ENCODE measurements around the gene OR10W1.

OR10W1 gene, protein sequence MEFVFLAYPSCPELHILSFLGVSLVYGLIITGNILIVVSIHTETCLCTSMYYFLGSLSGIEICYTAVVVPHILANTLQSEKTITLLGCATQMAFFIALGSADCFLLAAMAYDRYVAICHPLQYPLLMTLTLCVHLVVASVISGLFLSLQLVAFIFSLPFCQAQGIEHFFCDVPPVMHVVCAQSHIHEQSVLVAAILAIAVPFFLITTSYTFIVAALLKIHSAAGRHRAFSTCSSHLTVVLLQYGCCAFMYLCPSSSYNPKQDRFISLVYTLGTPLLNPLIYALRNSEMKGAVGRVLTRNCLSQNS

GRCh38 chr11:58268142-58268541 is at the start of gene OR10W1:
TSS of gene OR10W1 (minus strand) at chr11:58268260. CDS start at chr11:58267858, 402 bp downstream.
- no peaks in the 10 kb centered on the region for H3K4me1 Mint-ChIP-seq
- no peak for ATAC-seq

DNA sequence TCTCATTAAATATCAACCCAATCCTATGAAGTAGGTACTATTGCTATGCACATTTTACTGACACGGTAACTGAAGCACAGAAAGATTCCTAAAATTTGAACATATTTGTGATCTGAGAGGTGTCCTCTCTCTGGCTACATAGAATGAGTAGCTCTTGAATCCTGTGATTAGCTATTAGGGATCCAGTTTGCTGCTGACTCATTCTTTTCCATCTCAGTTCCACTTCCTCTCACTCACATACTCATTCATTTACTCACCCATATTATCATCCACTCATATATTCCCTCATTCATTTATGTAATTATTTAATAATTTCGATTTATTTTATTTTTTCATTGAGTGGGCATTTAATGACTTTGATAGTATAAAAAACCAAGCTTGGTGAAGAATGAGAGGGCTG is 48.1 kb upstream of the OR10W1 start:
- Mint-ChIP-seq H3K4me3 (no peak overlapping the region), H3K27ac (no peak overlapping the region), H3K27me3 (peaks cover 8% of the 10 kb centered on the region), H3K4me1 (no peaks in the 10 kb centered on the region), H3K9me3 (peaks cover 0 to 16% of the 10 kb centered on the region in 2 donors)
- DNase-seq (no peak), ATAC-seq (no peak)

More at GRCh38 chr11:58268142-58268541, at the start of gene OR10W1:
- Mint-ChIP-seq H3K4me3 (no peak within 1 kb of the TSS), H3K27me3 (peaks cover 9% of the 10 kb centered on the region), H3K9me3 (peaks cover 0 to 7% of the 10 kb centered on the region in 2 donors), H3K27ac (no peak within 1 kb of the TSS)
- no peak for DNase-seq

DNA sequence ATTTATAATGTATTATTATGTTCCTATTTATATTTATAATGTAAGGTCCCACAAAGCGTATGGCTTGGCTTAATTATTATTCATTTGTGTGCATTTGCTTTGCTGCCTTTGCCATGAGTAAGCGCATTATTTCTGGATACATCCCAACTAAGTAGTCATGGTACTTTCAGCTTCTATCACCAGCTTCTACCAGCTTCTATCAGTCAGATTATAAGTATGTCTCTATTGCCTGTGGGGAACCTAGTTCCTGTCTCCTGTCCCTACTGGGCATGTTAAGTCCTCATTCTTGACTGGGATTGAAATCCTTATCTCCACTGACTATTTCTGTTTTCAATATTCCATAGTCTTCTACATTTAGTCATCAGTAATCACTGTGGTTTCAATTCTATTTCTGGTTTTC is 33.5 kb upstream of the OR10W1 start:
- H3K4me3 Mint-ChIP-seq: no peak overlapping the region
- no peak for DNase-seq

DNA sequence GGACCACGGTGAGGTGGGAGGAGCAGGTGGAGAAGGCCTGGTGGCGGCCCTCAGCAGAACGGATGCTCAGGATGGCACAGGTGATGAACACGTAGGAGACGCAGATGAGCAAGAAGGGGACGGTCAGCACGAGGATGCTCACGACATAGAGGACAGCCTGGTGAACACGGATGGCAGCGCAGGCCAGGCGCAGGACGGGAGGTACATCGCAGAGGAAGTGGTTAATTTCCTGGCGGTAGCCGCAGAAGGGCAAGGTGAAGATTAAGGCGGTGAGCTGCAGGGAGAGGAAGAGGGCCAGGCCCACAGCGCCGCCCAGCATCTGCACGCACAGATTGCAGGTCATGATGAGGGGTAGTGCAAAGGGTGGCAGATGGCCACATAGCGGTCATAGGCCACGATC is 24.0 kb upstream of the OR10W1 start:
- Mint-ChIP-seq H3K4me1 (no peaks in the 10 kb centered on the region), H3K4me3 (no peak overlapping the region), H3K9me3 (no peaks in the 10 kb centered on the region), H3K27me3 (peaks cover 10% of the 10 kb centered on the region), H3K27ac (no peak overlapping the region)
- ATAC-seq (no peak), DNase-seq (no peak)

More for the DNA sequence above, 33.5 kb upstream of the OR10W1 start:
- H3K9me3 Mint-ChIP-seq: no peaks in the 10 kb centered on the region
- ATAC-seq: no peak
- H3K4me1 Mint-ChIP-seq: no peaks in the 10 kb centered on the region
- no peaks in the 10 kb centered on the region for H3K27me3 Mint-ChIP-seq
- H3K27ac Mint-ChIP-seq: no peak overlapping the region

DNA sequence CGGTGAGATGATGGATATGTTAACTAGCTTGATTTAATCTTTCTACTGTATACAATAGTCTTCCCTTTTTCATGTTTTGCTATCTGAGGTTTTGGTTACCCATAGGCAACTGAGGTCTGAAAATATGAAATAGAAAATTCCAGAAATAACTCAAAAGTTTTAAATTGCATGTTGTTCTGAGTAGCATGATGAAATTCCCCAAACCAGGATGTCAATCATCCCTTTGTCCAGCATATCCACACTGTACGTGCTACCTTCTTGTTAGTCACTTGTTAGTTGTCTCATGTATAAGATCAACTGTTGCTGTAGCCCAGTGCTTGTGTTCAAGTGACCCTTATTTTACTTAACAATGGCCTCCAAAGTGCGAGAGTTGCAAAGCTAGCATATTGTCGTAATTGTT is 21.2 kb upstream of the OR10W1 start:
- Mint-ChIP-seq H3K9me3 (no peaks in the 10 kb centered on the region), H3K4me3 (no peak overlapping the region), H3K27me3 (peaks cover 10% of the 10 kb centered on the region), H3K4me1 (no peaks in the 10 kb centered on the region), H3K27ac (no peak overlapping the region)
- ATAC-seq: no peak
- no peak for DNase-seq

DNA sequence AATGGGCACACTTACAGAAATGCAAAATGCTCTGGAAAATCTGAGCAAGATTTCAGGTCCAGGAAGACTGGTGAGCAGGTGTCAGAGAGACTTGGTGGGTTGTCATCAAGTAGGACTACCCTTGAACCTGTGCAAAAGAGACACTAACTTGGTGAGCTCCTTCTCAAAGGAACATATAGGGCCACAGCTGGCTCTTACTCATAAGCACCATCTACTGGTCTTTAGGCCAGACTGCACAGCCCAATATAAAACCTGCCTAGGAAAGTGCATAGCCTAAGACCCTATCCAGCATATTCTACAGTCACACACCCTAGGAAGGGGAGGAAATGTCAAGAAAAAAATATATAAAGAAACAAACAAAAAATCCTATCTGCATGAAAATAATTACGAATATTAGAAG is 18.2 kb upstream of the OR10W1 start:
- Mint-ChIP-seq H3K27ac (no peak overlapping the region), H3K27me3 (no peaks in the 10 kb centered on the region), H3K4me3 (no peak overlapping the region), H3K4me1 (no peaks in the 10 kb centered on the region), H3K9me3 (peaks cover 0 to 6% of the 10 kb centered on the region in 2 donors)
- DNase-seq (no peak), ATAC-seq (peak; percentile 73)

GRCh38 chr11:58285483-58286040 is 17.5 kb upstream of the OR10W1 start:
- H3K9me3 Mint-ChIP-seq: peaks cover 0 to 6% of the 10 kb centered on the region in 2 donors
- H3K4me3 Mint-ChIP-seq: no peak overlapping the region
- DNase-seq (peak in 1 of 2 donors; percentile 4), ATAC-seq (no peak)
- H3K4me1 Mint-ChIP-seq: no peaks in the 10 kb centered on the region
- no peak overlapping the region for H3K27ac Mint-ChIP-seq
- no peaks in the 10 kb centered on the region for H3K27me3 Mint-ChIP-seq

- DNase-seq: no peak
- Mint-ChIP-seq H3K27ac (no peak overlapping the region), H3K4me1 (no peaks in the 10 kb centered on the region), H3K27me3 (no peaks in the 10 kb centered on the region), H3K9me3 (peaks cover 0 to 5% of the 10 kb centered on the region in 2 donors), H3K4me3 (no peak overlapping the region)
- no peak for ATAC-seq
Measured at GRCh38 chr11:58276151-58276550, 8.1 kb upstream of the OR10W1 start.

GRCh38 chr11:58275002-58275401 is 6.9 kb upstream of the OR10W1 start:
- Mint-ChIP-seq H3K27me3 (no peaks in the 10 kb centered on the region), H3K4me1 (no peaks in the 10 kb centered on the region), H3K4me3 (no peak overlapping the region), H3K27ac (no peak overlapping the region), H3K9me3 (peaks cover 0 to 5% of the 10 kb centered on the region in 2 donors)
- ATAC-seq: no peak
- no peak for DNase-seq

GRCh38 chr11:58259983-58260382 is 8.1 kb downstream of the OR10W1 start:
- no peak for ATAC-seq
- Mint-ChIP-seq H3K9me3 (peaks cover 11 to 16% of the 10 kb centered on the region in 2 donors), H3K27me3 (no peaks in the 10 kb centered on the region), H3K27ac (no peak overlapping the region), H3K4me3 (no peak overlapping the region), H3K4me1 (no peaks in the 10 kb centered on the region)
- DNase-seq: no peak

DNA sequence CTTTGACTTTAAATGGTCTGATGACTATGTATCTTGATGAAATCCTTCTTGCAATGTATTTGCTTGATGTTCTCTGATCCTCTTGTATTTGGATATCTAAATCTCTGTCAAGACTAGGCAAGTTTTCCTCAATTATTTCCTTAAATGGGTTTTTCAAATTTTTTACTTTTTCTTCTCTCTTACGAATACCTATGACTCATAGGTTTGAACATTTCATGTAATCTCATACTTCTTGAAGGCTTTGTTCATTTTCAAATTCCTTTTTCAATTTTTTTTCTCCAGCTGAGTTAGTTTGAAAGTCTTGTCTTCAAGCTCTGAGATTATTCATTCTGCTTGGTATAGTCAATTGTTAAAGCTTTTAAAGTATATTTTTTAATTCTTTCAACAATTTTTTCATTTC is 13.1 kb downstream of the OR10W1 start:
- no peak for ATAC-seq
- Mint-ChIP-seq H3K27me3 (no peaks in the 10 kb centered on the region), H3K27ac (no peak overlapping the region), H3K4me1 (no peaks in the 10 kb centered on the region), H3K9me3 (peaks cover 9 to 23% of the 10 kb centered on the region in 2 donors), H3K4me3 (no peak overlapping the region)
- DNase-seq: no peak

DNA sequence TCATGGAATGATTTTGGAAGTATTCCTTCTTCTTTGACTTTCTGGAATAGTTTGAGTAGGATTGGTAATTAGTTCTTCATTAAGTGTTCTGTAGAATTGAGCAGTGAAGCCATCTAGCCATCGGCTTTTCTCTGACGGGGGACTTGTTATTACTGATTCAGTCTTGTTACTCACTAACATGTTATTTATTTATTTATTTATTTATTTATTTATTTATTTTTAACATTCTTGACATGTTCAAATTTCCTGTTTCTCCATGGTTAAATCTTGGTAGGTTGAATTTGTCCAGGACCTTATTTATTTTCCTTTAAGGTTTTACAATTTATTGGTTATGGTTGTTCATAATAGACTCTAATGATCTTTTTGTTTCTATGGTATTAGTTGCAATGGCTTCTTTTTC is 24.1 kb downstream of the OR10W1 start:
- ATAC-seq (no peak), DNase-seq (no peak)
- no peak overlapping the region for H3K4me3 Mint-ChIP-seq
- H3K4me1 Mint-ChIP-seq: no peaks in the 10 kb centered on the region
- H3K27me3 Mint-ChIP-seq: peaks cover 47% of the 10 kb centered on the region
- no peak overlapping the region for H3K27ac Mint-ChIP-seq
- H3K9me3 Mint-ChIP-seq: peaks cover 18 to 19% of the 10 kb centered on the region in 2 donors

GRCh38 chr11:58227956-58228615 is 40.0 kb downstream of the OR10W1 start:
- DNase-seq (no peak), ATAC-seq (no peak)
- no peaks in the 10 kb centered on the region for H3K4me1 Mint-ChIP-seq
- H3K27ac Mint-ChIP-seq: peak overlapping the region in 1 of 2 donors; percentile 30
- H3K9me3 Mint-ChIP-seq: peaks cover 8 to 10% of the 10 kb centered on the region in 2 donors
- peaks cover 7% of the 10 kb centered on the region for H3K27me3 Mint-ChIP-seq
- H3K4me3 Mint-ChIP-seq: no peak overlapping the region

- no peak for DNase-seq
Measured at GRCh38 chr11:58222721-58223120, 45.3 kb downstream of the OR10W1 start.

More at GRCh38 chr11:58222721-58223120, 45.3 kb downstream of the OR10W1 start:
- Mint-ChIP-seq H3K4me1 (no peaks in the 10 kb centered on the region), H3K9me3 (peaks cover 0 to 1% of the 10 kb centered on the region in 2 donors), H3K4me3 (no peak overlapping the region), H3K27me3 (peaks cover 1% of the 10 kb centered on the region), H3K27ac (no peak overlapping the region)
- no peak for ATAC-seq

Data from stimulated activated naive CD8-positive, alpha-beta T cell treated with anti-CD3 and anti-CD28 coated beads, Interleukin-15, amount 100 ng/mL, for 72 hours (primary cell).